NK-92 (cell line): ENCODE results near the gene ZFYVE28.
"Not testable (repeated sequence)": the region's sequence is repeated elsewhere in the genome, so short reads cannot be mapped to it uniquely, and the experiment has no call there.

ENCODE experiments used
- DNase-seq: peaks from one replicate; lab custom pipeline; 2025; ENCODE audit not compliant: unreplicated experiment; lab: John Stamatoyannopoulos, UW

ZFYVE28 gene

DNA sequence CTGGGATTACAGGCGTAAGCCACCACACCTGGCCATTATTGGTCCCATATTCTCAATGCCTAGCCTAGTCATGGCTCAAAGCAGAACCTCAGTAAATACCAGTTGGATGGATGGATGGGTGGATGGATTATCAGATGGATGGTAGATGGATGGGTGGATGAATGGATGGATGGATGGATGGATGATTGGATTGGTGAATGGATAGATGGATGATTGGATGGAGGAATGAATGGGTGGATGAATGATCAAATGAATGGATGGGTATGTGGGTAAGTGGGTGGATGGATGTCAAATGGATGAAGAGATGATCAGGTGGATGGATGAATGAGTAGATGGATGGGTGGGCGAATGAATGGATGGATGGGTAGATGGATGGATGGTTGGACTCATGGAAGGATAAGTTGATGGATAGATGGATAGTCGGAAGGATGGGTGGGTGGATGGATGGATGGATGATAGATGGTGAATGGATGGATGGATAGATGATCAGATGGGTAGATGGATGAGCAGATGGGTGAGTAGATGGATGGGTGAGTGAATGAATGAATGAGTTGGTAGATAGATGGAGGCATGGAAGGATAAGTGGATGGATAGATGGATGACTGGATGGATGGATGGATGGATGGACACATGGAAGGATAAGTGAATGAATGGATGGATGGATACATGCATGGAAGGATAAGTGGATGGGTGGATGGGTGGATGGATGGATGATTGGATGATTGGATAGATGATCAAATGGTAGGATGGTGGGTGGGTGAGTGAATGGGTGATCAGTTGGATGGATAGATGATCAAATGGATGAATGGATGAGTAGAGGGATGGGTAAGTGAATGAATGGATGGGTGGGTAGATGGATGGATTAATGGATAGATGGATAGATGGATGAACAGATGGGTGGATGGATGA lies 28.5 kb upstream of the ZFYVE28 start:
- DNase-seq: no peak

DNA sequence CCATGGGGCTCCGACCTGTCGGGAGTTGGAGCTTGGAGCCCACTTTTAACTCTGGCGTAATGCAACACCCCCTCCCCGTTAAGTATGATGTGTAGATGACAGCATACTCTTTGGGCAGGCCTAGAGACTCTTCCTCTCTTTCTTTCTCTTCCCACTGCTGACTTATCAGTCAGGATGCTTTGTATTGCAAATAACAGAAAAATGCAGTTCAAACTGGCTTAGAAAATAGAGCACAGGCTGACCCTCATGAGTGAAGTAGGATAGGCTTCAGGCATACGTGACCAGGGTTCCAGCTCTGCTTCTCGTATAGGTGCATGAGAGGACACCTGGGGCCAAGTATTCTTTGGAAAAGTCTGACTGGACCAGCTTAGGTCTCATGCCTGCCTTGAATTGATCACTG lies 27.1 kb upstream of the ZFYVE28 start:
- no peak for DNase-seq

DNA sequence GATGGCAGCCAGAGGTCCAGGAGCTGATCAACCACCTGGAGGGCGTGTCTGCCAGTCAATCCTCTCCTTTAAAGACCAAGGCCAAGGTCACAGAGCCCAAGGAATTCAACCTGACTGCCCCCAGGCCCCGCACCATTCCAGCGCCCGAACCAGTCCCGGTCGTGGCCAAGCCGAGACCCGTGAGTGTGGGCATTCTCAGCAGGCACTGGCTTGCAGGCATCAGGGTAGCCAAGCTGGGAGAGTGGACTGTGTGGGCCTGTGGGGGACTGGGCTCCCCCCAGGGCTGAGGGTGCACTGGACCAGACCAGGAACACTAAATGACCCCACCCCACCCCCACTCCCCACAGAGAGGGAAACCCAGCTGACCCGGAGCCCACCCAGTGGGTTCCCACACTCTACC lies 26.7 kb upstream of the ZFYVE28 start:
- no peak for DNase-seq

DNA sequence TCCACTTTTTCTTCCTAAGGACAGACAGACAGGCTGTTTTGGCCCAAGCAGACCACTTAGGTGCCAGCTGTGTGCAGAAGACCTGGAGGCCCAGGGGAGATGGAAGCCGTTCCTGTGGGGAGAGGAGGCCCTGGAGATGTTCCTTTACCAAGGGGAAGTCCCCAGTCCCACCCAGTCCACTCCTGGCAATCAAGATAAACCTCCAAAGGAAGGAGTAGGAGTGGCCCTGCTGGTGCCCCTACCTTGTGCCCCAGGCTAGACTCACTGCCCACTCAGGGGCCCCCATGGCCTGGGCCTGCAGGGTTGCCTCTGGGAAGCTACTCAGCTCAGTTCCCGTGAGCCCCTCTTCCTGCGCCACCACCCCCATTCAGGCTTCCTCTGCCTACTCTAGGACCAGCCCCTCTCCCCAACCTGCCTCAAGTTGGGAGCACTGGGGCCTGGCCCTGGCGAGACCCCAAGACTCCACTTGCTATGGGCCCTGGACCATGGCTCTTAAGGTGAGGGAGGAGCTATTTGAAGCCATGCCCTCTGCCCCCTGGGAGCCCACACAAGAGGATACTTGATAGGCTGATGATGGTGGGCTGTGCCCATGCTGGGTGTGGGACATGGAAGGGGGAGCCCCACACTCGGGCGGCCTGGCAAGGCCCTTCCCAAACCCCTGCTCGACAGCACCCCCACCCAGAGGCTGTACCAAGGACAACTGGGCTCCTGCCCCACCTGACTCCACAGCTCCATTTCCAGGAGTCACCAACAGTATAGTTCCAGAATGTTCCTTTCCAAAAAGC lies 25.7 kb upstream of the ZFYVE28 start:
- no peak for DNase-seq

DNA sequence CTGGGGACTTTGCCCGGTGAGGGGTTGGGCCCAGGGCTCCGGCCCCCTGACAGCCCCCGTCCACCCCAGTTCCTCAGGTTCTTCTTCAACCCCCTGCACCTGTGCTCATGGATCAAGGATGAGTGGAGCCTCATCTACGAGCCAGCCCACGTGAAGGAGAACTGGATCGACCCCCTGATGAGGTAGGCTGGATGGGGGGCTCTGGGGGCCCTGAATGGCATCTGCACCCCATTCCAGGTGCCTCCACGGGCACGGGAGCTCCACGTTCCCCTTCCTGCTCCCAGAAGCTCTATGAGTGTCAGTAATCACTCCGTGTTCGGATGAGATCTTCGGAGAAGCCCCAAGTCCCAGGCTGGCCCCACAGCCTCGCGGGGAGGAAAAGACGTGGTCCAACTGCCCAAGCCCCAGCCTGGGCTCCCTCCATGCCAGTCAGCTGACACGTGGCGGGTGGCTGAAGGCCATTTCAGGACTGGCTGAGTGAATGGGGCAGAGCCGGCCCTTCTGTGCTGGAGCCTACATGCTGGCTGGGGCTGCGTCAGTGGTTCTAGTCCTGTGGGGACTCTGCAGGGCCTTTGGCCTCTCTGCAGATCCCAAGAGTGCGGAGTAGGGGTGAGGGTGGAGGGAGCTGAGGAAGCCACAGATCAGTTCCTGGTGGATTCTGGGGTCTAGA lies 24.8 kb upstream of the ZFYVE28 start:
- no peak for DNase-seq

DNA sequence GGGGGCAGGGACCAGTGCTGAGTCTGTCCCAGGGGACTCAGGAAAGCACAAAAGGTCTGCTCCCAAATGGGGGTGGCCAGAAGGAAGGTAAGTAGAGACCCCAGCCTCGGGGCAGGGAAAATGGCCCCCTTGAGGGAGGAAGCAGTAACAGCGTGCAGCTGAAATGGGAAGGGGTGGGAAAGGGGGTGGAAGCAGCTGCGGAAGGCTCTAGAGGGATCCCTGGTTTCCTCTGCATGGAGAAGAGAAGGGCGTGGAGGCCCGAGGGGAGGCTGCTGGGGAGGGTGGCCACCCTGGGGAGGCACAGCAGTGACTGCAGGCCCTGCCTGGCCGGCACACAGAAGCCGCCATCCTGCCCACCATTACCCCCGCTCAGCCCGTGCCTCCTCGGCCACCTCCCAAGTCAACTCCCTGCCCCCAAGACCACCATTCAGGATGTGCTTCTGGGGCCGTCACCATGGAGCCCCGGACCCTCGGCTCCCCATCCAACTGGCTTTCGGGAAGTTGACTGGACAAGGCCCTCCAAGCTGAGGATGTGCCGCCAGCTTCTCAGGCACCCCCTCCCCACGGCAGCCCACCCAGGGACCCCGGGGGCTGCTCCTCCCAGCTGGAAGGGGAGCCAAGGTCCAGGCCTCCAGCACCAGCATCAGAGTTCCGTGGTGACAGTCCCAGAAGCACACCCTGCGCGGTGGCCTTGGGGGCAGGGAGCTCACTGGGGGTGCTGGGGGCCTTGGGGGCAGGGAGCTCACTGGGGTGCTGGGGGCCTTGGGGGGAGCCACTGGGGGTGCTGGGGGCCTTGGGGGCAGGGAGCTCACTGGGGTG lies 23.9 kb upstream of the ZFYVE28 start:
- DNase-seq: no peak

DNA sequence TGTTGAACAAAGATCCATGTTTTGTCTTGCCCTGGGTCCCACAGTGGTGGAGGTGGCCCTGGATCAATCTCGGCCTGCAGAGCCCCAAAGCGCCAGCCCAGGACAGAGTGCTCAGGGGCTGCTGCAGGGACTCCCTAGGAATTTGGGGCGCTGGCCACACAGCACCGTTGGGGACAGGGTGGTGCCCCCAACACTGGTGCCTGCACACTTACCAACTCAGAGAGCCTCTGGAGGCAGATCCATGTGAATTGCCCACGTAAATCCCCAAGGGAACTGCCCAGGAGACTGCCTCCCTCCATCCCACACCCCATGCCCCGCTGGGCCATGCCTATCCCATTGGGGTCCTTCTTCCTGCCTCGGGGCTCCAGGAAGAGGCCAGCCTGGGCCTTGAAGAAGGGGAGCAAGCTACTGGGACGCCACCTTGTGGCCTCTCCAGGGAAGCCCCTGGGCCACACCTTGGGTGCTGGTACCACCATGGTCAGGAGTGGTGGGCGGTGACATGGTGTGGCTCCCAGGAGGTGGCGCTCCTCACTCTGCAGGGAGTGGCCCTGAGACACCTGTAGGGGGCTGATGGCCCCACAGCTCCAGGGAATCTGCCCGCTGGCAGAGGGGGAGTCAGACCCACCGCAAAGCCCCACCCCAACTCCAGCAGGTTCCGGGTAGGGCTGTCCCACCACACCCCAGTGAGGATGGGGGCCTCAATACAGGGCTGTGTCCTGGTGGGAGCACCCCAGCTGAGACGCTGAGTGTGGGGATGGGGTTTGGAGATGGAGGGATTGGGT lies 23.1 kb upstream of the ZFYVE28 start:
- no peak for DNase-seq

DNA sequence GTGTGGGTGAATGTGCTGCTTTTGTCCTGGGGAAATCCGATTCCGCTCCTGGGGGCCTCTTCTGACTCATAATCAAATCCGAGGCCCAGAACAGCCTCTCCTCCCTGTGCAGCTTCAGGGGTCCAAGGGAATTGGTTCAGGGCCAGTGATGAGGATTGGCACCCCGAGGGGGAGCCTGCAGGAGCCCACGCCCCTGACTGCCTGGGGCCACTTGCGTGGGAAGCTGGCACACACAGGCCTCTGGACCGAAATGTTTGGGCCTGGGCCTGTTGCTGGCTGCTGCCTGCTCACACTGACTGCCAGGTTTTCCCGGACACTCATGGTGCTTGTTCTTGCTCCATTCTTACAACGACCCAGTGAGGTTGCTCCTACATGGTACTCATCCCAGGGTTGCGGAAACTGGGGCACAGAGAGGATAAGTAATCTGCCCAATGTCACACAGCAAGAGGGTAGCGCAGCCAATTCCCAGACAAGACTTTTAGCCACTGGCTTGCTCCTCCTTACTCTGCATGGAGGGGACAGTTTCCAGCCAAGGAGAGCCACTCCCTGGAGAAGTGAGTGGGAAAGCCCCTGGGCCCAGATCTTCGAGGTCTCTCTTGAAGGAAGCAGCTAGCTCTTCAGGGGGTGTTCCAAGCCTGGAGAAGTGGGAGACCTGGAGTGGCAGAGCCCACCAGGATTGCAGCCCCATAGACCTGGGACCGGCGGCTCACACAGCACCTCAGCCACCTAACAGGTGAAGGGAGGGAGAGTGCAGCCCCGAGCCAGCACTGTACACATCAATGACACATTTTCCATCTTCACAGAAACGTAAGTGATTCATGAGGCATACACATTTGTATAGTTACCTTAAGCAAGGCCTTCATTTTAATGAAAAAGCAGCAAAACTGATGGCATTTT lies 20.6 kb upstream of the ZFYVE28 start:
- no peak for DNase-seq

DNA sequence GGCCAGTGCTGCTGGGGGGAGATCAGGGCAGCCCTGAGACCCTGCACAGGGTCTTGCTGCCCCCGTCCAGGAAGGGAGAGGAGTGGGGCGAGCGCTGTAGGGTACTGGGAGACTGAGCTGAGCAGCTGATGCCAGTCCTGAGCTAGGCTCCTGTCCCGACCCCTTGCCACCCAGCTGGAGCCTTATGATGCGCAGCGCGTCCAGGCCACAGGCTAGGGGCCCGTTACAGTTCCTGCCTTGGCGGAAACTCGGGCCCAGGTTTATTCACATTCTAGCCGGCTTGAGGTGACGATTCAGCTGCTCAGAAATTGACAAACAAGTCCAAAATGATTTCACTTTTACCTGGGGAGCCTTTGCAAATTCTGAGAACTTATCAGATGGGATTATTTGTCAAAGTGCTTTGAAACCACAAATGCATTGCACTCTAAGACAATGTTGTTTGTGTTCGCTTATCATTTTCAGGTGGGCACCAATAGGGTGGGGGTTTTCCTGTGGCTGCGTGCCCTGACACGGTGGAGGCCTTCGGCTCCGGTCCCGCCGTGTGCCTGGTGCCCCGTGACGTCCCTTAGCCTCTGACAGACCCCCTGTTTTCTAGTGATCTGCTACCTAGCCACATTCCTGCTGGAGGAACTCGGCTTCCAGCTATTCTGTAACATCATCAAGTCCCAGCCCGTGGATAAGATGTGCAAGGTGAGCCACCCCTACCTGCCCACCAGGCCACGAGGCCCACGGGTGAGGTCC lies 19.2 kb upstream of the ZFYVE28 start:
- no peak for DNase-seq

DNA sequence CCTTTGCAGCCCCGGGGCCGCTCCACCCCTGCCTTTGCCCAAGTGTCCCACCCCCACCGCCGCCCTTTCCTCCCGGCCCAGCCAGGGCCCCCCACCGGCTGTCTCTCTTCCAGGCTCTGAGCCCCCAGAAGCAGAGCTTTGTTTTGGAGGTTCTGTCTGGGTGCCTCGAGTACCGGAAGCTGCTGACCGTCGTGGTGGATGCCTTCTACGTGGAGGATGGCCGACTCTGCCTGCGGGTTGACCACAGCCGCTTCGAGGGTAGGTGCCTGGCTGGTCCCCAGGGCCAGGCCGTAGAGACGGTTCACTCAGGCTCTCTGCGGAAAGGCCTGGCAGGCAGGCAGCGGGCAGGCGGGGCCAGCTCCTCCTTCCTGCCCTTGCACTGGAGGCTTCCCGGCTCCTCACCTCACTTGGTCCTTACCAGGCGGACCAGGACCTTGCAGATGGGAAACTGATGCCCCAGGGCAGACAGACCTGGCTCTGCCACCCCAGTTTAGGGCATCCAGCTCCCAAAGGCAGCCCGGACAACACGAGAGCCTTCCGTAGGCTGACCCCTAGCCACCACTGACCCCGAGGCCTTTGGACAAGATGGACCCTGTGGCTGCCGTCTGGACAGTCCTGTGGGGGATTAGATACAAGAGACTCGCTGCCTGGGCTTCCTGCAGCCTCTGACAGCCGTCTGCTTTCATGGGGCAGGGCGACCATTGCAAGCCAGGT lies 18.5 kb upstream of the ZFYVE28 start:
- DNase-seq: no peak

DNA sequence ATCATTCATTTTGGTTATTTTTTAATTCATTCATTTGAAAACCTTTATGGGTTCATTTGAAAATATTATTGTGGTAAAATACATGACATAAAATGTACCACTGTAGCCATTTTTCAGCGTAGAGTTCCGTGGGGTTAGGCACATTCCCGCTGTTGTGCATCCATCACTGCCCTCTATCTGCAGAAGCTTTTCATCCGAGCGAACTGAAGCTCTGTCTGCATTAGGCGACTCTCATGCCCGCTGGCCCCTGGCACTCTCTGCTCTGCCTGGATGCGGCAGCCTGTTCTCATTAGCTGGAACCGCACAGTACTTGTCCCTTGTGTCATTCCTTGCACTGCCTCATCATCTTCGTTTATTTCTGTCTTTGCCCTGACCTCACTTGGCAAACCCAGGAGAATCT lies 17.9 kb upstream of the ZFYVE28 start:
- DNase-seq: no peak

DNA sequence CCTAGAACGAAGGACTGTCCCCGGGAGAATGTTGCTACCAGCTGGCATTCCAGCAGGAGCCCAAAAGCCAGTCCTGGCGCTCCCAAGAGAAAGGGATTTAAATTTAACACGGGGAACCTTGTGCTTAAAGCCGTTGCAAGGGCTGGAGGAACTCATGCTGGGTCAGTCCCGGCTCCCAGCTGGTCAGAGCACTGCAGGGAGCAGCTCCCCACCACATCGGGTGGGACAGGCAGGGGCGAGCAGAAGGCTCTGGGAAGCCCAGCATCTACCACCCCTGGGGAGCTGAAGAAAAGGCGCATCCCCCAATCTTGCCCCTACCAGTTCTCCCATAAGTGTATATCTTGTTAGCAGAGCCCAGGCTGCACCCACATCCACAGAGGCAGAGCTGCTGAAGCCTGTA lies 16.0 kb upstream of the ZFYVE28 start:
- DNase-seq: no peak

DNA sequence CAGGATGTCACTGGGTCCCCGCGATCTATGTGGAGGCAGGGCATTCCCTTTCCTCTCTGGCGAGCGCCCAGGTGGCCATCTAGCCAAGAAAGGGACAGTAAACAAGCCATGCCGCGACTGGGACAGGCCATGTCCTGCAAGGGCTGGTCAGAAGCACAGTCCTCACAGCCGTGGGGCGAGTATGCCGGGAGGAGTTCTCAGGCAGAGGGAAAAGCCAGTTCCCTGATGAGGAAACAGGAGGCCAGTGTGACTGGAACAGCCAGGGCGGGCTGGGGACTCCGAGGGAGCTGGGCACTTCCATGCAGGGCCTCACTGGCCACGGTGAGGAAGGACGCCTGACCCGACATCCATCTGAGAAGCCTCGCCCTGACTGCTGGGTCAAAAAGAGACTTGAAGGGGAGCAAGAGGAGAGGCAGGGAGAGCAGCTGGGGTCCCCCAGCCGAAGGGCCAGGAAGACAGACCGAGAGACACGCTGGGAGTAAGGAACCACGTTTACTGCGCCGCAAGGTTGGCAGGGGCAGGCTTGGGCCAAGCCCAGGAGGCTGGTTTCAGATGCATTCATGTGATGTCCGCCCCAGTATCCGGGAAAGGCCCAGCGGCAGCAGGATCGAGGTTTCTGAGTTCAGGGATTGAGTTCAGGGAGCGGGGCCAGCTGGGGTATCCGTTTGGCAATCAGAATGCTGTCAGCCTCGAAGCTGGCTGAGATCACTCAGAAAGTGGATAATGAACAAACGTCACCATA lies 15.3 kb upstream of the ZFYVE28 start:
- DNase-seq: no peak

DNA sequence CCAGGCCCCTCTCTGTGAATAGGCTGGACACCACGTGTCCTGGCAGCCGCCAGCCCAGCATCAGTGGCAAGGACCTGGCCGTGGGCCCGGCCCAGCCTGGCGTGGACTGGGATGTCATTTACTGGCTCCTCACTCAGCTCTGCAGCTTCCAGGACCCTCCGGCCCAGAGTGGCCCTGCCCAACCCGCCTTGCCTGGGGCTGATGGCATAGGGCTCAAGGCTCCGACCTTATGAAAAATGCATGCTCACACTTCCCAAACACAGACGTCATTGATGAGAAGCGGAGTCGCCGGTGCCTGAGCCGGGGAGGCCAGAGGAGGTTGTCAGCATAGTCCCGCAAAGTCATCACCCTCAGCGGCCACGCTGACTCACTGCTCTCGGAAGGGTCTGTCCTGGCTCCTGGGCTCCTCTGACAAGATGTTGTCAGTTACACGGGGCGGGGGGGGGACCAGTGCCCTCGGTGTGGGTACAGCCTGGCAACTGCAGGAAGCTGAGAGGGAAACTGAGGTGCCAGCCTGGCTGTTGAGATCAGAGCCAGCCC lies 14.6 kb upstream of the ZFYVE28 start:
- no peak for DNase-seq

DNA sequence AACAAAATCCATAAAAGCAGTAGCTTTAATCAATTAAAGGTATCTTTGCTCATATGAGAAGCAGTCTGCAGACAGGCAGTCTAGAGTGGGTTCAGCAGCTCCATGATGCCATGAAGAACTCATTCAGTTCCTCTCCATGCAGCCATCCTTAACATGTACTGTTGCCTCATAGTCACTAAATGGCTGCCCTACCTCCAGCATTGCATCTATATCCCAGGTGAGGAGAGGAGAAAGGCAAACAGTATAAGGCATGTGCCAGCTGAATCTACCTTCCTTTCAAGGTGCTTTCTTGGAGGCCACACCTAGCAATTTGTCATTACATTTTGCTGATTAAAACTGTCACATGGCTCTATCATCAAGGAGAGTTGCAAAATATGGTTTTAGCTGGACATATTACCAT lies 13.6 kb upstream of the ZFYVE28 start:
- DNase-seq: no peak

DNA sequence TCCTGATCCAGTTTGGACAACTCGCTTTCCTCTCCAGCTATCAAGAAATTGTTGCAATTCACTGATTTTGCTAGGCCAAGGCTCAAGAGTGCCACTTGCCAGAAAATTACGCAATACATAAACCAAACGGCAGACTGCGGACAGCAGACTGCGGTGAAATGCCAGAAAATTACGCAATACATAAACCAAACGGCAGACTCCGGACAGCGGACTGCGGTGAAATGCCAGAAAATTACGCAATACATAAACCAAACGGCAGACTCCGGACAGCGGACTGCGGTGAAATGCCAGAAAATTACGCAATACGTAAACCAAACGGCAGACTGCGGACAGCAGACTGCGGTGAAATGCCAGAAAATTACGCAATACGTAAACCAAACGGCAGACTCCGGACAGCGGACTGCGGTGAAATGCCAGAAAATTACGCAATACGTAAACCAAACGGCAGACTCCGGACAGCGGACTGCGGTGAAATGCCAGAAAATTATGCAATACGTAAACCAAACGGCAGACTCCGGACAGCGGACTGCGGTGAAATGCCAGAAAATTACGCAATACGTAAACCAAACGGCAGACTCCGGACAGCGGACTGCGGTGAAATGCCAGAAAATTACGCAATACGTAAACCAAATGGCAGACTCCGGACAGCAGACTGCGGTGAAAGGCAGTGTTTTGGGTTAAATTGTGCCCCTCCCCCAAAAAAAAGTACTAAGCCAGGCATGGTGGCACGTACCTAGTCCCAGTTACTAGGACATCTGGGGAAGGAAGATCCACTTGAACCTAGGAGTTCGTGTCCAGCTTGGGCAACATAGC lies 11.7 kb upstream of the ZFYVE28 start:
- not testable (repeated sequence) for DNase-seq
